Keratinocyte (primary cell): ENCODE data around the gene BAIAP2L2.

Experiments
- EZH2 ChIP-seq: IDR thresholded peaks from one replicate; pipeline ENCODE4 v1.6.1; 2012; ENCODE audit warnings: inconsistent platforms, mild to moderate bottlenecking, low read length, moderate library complexity
- TF ChIP-seq, protein P1 (sequence below), 3 experiments: IDR thresholded peaks in 1 of 3; conservative IDR thresholded peaks in 1 of 3; optimal IDR thresholded peaks in 1 of 3; 2 replicates in 2 of 3; 3 replicates in 1 of 3; pipeline versions ENCODE3 to v1.5.1; 2011; ENCODE audit warnings: low read length in 3 of 3, mild to moderate bottlenecking in 3 of 3, moderate library complexity in 2 of 3, control low read depth in 1 of 3, inconsistent platforms in 1 of 3; ENCODE audit not compliant: insufficient read depth in 2 of 3; ENCODE audit errors: extremely low read depth in 1 of 3

DNA sequence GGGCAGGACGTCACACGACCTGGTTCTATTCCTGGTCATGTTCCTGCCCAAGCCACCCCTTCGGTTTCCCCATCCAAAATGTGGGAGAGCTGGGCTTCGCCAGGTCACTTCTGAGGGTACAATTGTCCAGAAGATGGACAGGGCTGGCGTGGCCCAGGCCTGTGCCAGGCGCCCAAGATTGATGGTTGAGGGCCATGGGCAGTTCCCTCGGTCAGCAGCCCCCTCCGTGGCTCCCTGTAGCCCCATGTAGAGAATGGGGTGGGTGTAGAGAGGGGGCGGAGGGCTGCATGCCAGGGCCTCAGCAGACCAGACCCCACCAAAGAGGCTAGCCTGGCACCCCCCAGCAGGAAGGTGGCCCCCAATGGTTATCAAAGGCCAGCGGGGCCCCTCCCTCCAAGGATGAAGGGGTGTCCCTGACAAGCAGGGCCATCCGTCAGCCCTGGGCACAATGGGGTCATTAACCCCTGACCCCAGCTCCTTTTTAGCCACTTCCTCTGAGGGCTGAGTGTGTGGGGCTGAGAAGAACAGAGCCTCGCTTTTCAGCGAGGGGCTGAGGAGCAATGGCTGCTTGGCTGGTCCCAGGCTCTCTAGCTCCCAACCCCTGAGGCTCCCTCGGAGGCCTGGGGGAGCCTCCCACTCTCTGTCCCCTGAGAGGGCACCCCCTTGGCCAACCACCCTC lies 64.3 kb downstream of the BAIAP2L2 start:
- TF ChIP-seq, protein P1, sequence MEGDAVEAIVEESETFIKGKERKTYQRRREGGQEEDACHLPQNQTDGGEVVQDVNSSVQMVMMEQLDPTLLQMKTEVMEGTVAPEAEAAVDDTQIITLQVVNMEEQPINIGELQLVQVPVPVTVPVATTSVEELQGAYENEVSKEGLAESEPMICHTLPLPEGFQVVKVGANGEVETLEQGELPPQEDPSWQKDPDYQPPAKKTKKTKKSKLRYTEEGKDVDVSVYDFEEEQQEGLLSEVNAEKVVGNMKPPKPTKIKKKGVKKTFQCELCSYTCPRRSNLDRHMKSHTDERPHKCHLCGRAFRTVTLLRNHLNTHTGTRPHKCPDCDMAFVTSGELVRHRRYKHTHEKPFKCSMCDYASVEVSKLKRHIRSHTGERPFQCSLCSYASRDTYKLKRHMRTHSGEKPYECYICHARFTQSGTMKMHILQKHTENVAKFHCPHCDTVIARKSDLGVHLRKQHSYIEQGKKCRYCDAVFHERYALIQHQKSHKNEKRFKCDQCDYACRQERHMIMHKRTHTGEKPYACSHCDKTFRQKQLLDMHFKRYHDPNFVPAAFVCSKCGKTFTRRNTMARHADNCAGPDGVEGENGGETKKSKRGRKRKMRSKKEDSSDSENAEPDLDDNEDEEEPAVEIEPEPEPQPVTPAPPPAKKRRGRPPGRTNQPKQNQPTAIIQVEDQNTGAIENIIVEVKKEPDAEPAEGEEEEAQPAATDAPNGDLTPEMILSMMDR (optimal IDR thresholded peaks at IDR 0.05 in 1 of 3, IDR thresholded peaks at IDR 0.05 in 1 of 3, conservative IDR thresholded peaks at IDR 0.05 in 1 of 3; ENCODE audit: extremely low read depth in 1 of 3, insufficient read depth in 2 of 3, low read length in 3 of 3): no peak
- no peak for TF ChIP-seq EZH2
